ENCODE data around the gene ATAT1.
A peak's percentile ranks its signal among the peaks of the same experiment; 100 is the strongest.

The ATAT1 gene

GRCh38 chr6:30626484-30627366 is at the start of gene ATAT1:
Gene ATAT1, plus strand, starts transcription at chr6:30626874.
- TF ChIP-seq CTCF (IDR thresholded peaks at IDR 0.05; ENCODE audit: borderline replicate concordance, control extremely low read depth, extremely low read depth, insufficient read depth, missing control alignments) = peak; percentile 31
- in situ Hi-C loops (cut with MboI; ENCODE audit: low sequenced_read_pairs, unreplicated experiment) = no loop called here
- DNase-seq (ENCODE audit: low spot score) = peak; percentile 92

GRCh38 chr6:30578051-30578450 is 48.6 kb upstream of the ATAT1 start:
- DNase-seq (ENCODE audit: low spot score) = no peak
- in situ Hi-C loops (cut with MboI; ENCODE audit: low sequenced_read_pairs, unreplicated experiment) = no loop called here
- TF ChIP-seq CTCF (IDR thresholded peaks at IDR 0.05; ENCODE audit: borderline replicate concordance, control extremely low read depth, extremely low read depth, insufficient read depth, missing control alignments) = no peak

GRCh38 chr6:30583921-30584320 is 42.8 kb upstream of the ATAT1 start:
- DNase-seq (ENCODE audit: low spot score) = no peak
- in situ Hi-C loops (cut with MboI; ENCODE audit: low sequenced_read_pairs, unreplicated experiment) = no loop called here
- TF ChIP-seq CTCF (IDR thresholded peaks at IDR 0.05; ENCODE audit: borderline replicate concordance, control extremely low read depth, extremely low read depth, insufficient read depth, missing control alignments) = no peak

- no peak for TF ChIP-seq CTCF (IDR thresholded peaks at IDR 0.05; ENCODE audit: borderline replicate concordance, control extremely low read depth, extremely low read depth, insufficient read depth, missing control alignments)
- no peak for DNase-seq (ENCODE audit: low spot score)
- in situ Hi-C loops (cut with MboI; ENCODE audit: low sequenced_read_pairs, unreplicated experiment) = no loop called here
Measured at GRCh38 chr6:30589754-30590358, 36.8 kb upstream of the ATAT1 start.

- DNase-seq (ENCODE audit: low spot score) = no peak
- TF ChIP-seq CTCF (IDR thresholded peaks at IDR 0.05; ENCODE audit: borderline replicate concordance, control extremely low read depth, extremely low read depth, insufficient read depth, missing control alignments) = no peak
- in situ Hi-C loops (cut with MboI; ENCODE audit: low sequenced_read_pairs, unreplicated experiment) = no loop called here
Measured at GRCh38 chr6:30590509-30590908, 36.2 kb upstream of the ATAT1 start.

- in situ Hi-C loops (cut with MboI; ENCODE audit: low sequenced_read_pairs, unreplicated experiment) = no loop called here
- TF ChIP-seq CTCF (IDR thresholded peaks at IDR 0.05; ENCODE audit: borderline replicate concordance, control extremely low read depth, extremely low read depth, insufficient read depth, missing control alignments) = no peak
- no peak for DNase-seq (ENCODE audit: low spot score)
Measured at GRCh38 chr6:30591008-30591407, 35.7 kb upstream of the ATAT1 start.

All from GM13976 (cell line).